HG03571 (cell line): Measurements from ENCODE around the gene CYP27B1.
"Not testable (repeated sequence)": the region's sequence is repeated elsewhere in the genome, so short reads cannot be mapped to it uniquely, and the experiment has no call there.

ENCODE experiments used
- ATAC-seq: cut with Tn5 transposase; IDR thresholded peaks from one replicate; pipeline ENCODE4 v1.9.1; 2021; ENCODE audit not compliant: unreplicated experiment

CYP27B1 gene

GRCh38 chr12:57783861-57784260 is 17.0 kb upstream of the CYP27B1 start:
- ATAC-seq, result no peak

- no peak for ATAC-seq
Observed at GRCh38 chr12:57783466-57783801, 16.6 kb upstream of the CYP27B1 start.

DNA sequence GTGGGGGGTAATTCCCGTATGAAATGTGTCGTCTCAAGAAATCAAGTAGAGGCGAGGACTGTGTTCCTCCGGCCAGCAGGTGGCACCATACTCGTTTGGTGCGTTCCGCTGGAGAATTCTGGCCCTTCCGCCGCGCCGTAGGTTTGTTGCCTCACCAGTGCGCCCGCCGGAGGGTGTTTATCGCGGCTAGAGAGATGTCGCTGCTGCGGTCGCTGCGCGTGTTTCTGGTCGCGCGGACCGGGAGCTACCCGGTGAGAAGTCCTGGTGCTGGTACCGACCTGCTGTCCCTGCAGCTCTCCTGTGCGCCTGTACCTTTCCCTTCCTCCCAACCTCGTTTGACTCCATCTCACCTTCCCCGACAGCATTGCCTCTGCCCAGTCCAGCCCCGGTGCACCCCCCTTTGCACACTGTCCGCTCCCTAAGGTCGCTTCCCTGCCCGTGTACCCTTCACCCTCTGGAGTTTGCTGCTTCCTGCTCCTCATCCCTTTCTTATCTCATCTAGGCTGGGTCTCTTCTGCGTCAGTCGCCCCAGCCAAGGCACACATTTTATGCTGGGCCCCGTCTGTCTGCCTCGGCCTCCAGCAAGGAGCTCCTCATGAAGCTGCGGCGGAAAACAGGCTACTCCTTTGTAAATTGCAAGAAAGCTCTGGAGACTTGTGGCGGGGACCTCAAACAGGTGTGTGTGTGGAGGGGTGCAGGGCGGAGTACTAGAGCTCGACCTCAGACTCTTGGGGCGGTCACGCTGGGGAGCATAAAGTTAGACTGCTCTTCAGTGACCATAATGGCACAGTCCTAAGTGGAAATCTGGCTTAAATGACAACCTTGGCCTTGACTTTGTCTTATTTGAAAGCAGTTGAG is 16.0 kb upstream of the CYP27B1 start, which contains the start of gene TSFM:
Gene TSFM (plus strand): TSS at position 180 of the 858 bp plus-strand sequence. CDS start 15 bp downstream, at position 195.
- peak; percentile 93 for ATAC-seq

GRCh38 chr12:57782243-57782607 is 15.3 kb upstream of the CYP27B1 start:
- ATAC-seq, result no peak

GRCh38 chr12:57781801-57782200 is 14.9 kb upstream of the CYP27B1 start:
- no peak for ATAC-seq

- ATAC-seq, result no peak
Observed at GRCh38 chr12:57781244-57781643, 14.4 kb upstream of the CYP27B1 start.

DNA sequence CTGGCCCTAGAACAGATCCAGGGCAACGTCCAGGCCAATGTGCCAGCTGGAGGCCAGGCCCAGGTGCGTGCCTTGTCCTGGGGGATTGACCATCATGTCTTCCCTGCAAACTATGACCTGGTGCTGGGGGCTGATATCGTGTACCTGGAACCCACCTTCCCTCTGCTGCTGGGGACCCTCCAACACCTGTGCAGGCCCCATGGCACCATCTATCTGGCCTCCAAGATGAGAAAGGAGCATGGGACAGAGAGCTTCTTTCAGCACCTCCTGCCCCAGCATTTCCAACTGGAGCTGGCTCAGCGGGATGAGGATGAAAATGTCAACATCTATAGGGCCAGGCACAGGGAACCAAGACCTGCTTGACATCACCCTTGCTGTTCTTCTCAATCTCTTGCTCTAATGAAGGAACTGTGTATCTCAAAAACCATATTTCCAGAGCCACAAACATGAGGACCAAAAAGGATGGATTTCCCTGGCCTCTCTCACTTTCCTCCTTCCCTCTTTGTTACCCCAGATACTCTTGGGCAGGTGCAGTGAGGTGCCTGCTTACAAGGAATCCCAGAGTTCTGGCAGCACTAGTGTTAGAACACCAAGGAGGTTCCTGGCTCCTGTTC is 13.5 kb upstream of the CYP27B1 start:
- ATAC-seq, result no peak

DNA sequence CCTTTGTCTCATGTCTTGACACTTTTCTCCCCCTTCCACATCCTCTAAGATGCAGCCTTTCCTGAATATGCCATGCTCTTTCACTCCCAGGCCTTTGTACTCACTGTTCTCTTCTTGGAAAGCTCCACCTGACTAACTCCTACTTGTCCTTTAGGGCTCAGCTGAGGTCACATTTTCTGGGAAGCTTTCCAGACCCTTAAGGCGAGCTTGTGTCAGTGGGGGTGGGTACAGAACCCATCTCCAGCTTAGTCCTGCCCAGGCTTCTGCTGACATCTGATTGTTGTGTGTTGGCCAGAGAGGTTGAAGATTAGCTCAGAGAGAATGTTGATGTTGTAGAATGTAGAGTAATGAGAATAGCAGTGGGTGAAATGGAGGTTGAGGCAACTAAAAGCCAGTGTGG is 12.9 kb upstream of the CYP27B1 start:
- ATAC-seq, result no peak

GRCh38 chr12:57777911-57778310 is 11.0 kb upstream of the CYP27B1 start:
- no peak for ATAC-seq

DNA sequence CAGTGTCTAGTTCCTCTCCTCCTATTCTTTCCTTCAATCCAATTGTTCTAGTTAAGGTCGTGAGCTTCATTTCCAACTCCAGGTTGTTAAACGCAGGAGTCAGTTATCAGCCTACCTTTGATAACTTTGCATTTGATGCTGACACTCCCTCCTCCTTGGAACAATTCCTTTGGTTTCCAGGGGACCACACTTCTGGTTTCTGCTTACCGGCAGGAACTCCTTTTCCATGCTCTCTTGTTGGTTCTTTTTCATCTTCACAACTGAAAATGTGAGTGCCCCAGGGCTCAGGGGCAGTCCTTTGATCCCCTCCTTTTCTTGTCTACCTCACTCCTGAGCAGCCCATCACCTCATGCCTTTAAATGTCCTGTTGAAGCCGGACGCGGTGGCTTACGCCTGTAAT is 10.5 kb upstream of the CYP27B1 start:
- no peak for ATAC-seq

DNA sequence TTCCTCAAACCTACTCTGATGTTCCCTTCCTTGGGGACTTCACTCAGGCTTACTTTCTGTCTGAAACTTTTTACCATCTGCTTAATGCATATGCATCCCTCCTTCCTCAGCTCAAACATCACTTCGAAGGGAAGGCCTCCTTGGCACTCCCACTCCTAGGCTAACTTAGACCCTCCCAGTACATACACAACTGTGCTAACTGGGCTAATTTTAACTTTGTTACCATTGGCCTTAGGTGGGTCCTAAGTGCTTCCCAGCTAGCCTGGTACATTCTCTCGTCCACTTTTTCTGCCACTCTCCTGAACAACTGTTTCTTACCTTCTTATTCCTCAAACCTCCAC is 9.3 kb upstream of the CYP27B1 start:
- no peak for ATAC-seq

DNA sequence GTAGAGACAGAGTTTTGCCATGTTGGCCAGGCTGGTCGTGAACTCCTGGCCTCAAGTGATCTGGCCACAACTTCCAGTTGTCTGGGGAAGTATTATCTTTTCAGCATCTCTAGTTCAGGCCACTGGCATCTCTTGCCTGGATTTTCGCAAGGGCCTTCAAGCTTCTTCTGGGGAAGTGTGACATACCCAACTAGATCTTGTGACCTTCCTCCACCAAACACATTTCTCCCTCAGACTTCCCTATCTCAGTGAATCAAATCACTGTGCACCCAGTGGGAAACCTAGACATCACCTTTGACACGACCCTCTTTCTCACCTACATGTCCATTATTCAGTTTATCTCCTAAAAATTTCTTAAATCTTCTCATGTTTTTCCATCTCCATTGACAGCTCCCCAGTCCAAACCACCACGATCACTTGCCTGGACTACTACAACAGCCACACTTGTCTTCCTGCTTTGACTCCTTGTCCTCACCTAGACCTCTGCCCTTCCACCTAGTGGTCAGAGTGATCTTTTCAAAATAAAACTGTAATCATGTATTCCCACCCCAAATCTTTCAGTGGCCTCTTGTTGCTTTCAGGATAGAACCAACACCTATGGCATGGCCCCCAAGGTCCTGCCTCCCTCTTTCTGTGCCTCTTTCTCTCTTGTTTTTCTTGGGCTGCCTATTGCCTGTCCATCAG is 8.8 kb upstream of the CYP27B1 start:
- no peak for ATAC-seq

GRCh38 chr12:57775044-57775443 is 8.2 kb upstream of the CYP27B1 start:
- ATAC-seq, result no peak

- ATAC-seq, result not testable (repeated sequence)
Observed at GRCh38 chr12:57774634-57775033, 7.8 kb upstream of the CYP27B1 start.

GRCh38 chr12:57772429-57773322 is 5.8 kb upstream of the CYP27B1 start, which contains the start of gene EEF1AKMT3:
Gene EEF1AKMT3, plus strand, starts transcription at chr12:57772614. Its CDS starts 111 bp downstream, at chr12:57772725.
- peak; percentile 33 for ATAC-seq

DNA sequence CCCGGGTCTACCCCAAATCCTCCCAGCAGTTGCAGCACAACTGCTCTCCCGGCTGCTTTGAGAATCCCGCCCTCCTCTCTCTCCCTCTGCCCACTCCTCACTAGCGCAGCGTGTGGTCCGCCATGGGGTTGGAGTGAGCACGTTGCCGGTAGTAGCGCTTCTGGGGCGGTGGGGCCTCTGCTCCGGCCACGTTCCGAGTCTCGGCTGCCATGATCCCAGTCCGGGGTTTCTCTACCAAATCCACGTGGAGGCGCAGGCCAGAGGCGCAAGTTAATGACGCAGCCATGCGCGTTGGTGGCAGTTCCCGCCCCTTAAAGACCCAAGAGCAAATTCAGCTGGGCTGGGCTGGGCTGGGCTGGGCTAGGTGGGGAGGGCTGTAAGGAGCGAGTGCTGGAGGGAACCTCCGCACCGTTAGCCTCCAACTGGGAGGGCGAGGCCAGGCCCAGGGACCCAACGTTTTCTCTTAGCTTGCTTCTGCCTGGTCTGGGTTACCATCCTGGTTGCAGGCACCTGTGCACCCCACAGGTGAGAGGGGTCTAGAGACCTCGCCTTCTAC is 5.1 kb upstream of the CYP27B1 start, which contains the start of gene METTL1:
Gene METTL1 (minus strand): TSS at position 233 of the 556 bp plus-strand sequence. CDS start 22 bp downstream, at position 211.
- ATAC-seq, result peak; percentile 79

DNA sequence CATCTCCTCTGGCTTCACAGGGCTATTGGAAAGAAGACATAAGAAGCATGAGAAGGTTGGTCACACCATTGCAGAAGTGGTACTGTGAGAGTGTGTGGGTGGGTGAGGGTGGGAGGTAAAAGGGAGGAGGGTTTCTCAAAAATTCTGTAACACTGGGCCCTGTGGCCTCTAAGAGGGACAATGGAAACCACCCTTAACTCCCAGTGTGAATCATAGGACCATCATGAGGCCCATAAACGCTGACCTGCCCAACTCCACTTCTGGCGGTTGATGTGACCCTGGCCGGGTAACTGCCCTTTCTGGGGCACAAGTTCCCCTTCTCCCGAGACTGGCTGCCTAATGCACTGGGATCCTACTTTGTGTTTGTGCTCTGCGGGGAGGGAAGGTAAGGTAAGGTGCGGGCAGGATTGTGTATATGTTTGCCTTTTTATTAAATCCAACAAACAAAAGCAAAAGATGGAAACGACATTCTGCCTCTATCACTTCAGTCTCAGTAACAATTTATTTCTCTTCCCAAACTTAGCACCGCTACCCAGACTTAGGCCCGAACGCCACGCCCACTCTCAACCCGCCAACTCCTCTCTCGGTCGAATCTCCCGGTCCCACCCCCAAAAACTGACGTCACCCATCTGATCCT is 4.5 kb upstream of the CYP27B1 start:
- ATAC-seq, result peak; percentile 68

- ATAC-seq, result no peak
Observed at GRCh38 chr12:57770734-57771133, 3.9 kb upstream of the CYP27B1 start.

- no peak for ATAC-seq
Observed at GRCh38 chr12:57769594-57769993, 2.7 kb upstream of the CYP27B1 start.

DNA sequence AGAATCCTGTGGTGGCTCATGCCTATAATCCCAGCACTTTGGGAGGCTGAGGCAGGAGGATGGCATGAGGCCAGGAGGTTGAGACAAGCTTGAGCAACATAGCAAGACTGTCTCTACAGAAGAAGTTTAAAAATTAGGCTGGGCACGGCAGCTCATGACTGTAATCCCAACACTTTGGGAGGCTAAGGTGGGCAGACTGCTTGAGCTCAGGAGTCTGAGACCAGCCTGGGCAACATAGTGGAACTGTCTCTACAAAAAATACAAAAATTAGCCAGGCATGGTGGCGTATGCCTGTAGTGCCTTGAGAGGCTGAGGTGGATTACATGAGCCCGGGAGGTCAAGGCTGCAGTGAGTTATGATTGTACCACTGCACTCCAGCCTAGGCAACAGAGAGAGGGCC is 998 bp upstream of the CYP27B1 start:
- ATAC-seq, result no peak
